ENCODE results near the gene ATAT1. TPM values are rescaled to one million over a fixed set of nuclear protein-coding genes. Genes with fewer than 3 reads are reported as not detected.

Gene ATAT1
- total and polyA plus RNA-seq, 2 of the 13 experiments (the other 11 are each of a cell fraction or from before 2014, with no cell fraction given), result 9.2 to 23.6 TPM

- TF ChIP-seq, protein P1, sequence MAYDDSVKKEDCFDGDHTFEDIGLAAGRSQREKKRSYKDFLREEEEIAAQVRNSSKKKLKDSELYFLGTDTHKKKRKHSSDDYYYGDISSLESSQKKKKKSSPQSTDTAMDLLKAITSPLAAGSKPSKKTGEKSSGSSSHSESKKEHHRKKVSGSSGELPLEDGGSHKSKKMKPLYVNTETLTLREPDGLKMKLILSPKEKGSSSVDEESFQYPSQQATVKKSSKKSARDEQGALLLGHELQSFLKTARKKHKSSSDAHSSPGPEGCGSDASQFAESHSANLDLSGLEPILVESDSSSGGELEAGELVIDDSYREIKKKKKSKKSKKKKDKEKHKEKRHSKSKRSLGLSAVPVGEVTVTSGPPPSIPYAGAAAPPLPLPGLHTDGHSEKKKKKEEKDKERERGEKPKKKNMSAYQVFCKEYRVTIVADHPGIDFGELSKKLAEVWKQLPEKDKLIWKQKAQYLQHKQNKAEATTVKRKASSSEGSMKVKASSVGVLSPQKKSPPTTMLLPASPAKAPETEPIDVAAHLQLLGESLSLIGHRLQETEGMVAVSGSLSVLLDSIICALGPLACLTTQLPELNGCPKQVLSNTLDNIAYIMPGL (CRISPR knock-in tag; IDR thresholded peaks at IDR 0.05; ENCODE audit: borderline replicate concordance in 1 of 2, low read depth in 1 of 2), result peak; percentile 68 to 84; a peak in 3 of 4 replicates
- TF ChIP-seq ZNF572 (CRISPR knock-in tag; IDR thresholded peaks at IDR 0.05), result peak; percentile 72
- TF ChIP-seq ELF1 (CRISPR knock-in tag; IDR thresholded peaks at IDR 0.05), result peak; percentile 69
- TF ChIP-seq, protein P2, sequence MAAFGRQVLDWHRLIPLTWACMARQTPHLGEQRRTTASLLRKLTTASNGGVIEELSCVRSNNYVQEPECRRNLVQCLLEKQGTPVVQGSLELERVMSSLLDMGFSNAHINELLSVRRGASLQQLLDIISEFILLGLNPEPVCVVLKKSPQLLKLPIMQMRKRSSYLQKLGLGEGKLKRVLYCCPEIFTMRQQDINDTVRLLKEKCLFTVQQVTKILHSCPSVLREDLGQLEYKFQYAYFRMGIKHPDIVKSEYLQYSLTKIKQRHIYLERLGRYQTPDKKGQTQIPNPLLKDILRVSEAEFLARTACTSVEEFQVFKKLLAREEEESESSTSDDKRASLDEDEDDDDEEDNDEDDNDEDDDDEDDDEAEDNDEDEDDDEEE (CRISPR knock-in tag; IDR thresholded peaks at IDR 0.05), result peak; percentile 61
- TF ChIP-seq, protein P3, sequence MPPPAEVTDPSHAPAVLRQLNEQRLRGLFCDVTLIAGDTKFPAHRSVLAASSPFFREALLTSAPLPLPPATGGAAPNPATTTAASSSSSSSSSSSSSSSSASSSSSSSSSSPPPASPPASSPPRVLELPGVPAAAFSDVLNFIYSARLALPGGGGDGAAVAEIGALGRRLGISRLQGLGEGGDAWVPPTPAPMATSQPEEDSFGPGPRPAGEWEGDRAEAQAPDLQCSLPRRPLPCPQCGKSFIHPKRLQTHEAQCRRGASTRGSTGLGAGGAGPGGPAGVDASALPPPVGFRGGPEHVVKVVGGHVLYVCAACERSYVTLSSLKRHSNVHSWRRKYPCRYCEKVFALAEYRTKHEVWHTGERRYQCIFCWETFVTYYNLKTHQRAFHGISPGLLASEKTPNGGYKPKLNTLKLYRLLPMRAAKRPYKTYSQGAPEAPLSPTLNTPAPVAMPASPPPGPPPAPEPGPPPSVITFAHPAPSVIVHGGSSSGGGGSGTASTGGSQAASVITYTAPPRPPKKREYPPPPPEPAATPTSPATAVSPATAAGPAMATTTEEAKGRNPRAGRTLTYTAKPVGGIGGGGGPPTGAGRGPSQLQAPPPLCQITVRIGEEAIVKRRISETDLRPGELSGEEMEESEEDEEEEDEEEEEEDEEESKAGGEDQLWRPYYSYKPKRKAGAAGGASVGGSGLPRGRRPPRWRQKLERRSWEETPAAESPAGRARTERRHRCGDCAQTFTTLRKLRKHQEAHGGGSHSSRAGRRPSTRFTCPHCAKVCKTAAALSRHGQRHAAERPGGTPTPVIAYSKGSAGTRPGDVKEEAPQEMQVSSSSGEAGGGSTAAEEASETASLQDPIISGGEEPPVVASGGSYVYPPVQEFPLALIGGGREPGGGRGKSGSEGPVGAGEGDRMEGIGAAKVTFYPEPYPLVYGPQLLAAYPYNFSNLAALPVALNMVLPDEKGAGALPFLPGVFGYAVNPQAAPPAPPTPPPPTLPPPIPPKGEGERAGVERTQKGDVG (CRISPR knock-in tag; IDR thresholded peaks at IDR 0.05; ENCODE audit: borderline replicate concordance), result peak; percentile 94; the same call in 1 of the 2 replicates
- TF ChIP-seq YY1 (IDR thresholded peaks at IDR 0.05; ENCODE audit: insufficient read depth, insufficient replicate concordance, low read depth, low read length), result peak; percentile 71
- TF ChIP-seq ZNF496 (CRISPR knock-in tag; IDR thresholded peaks at IDR 0.05; ENCODE audit: insufficient replicate concordance), result no peak
- TF ChIP-seq LRRFIP1 (CRISPR knock-in tag; conservative IDR thresholded peaks at IDR 0.05), result no peak
- TF ChIP-seq ZNF883 (CRISPR knock-in tag; IDR thresholded peaks at IDR 0.05; ENCODE audit: not compliant biosample characterization), result peak; percentile 90
- TF ChIP-seq, protein P4, sequence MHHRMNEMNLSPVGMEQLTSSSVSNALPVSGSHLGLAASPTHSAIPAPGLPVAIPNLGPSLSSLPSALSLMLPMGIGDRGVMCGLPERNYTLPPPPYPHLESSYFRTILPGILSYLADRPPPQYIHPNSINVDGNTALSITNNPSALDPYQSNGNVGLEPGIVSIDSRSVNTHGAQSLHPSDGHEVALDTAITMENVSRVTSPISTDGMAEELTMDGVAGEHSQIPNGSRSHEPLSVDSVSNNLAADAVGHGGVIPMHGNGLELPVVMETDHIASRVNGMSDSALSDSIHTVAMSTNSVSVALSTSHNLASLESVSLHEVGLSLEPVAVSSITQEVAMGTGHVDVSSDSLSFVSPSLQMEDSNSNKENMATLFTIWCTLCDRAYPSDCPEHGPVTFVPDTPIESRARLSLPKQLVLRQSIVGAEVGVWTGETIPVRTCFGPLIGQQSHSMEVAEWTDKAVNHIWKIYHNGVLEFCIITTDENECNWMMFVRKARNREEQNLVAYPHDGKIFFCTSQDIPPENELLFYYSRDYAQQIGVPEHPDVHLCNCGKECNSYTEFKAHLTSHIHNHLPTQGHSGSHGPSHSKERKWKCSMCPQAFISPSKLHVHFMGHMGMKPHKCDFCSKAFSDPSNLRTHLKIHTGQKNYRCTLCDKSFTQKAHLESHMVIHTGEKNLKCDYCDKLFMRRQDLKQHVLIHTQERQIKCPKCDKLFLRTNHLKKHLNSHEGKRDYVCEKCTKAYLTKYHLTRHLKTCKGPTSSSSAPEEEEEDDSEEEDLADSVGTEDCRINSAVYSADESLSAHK (CRISPR knock-in tag; IDR thresholded peaks at IDR 0.05; ENCODE audit: borderline replicate concordance), result no peak
- TF ChIP-seq ZNF775 (CRISPR knock-in tag; IDR thresholded peaks at IDR 0.05; ENCODE audit: borderline replicate concordance), result no peak
- no peak for TF ChIP-seq ZNF207 (IDR thresholded peaks at IDR 0.05; ENCODE audit: borderline replicate concordance)
- TF ChIP-seq, protein P5, sequence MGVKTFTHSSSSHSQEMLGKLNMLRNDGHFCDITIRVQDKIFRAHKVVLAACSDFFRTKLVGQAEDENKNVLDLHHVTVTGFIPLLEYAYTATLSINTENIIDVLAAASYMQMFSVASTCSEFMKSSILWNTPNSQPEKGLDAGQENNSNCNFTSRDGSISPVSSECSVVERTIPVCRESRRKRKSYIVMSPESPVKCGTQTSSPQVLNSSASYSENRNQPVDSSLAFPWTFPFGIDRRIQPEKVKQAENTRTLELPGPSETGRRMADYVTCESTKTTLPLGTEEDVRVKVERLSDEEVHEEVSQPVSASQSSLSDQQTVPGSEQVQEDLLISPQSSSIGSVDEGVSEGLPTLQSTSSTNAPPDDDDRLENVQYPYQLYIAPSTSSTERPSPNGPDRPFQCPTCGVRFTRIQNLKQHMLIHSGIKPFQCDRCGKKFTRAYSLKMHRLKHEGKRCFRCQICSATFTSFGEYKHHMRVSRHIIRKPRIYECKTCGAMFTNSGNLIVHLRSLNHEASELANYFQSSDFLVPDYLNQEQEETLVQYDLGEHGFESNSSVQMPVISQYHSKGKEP (CRISPR knock-in tag; IDR thresholded peaks at IDR 0.05), result peak; percentile 62; the same call in 1 of the 2 replicates
Measured at GRCh38 chr6:30626484-30627366, at the start of gene ATAT1 (continued).
